Stomach smooth muscle (tissue), 2 donors: ENCODE data around the gene TNFAIP6.
"Not testable (repeated sequence)": the region's sequence is repeated elsewhere in the genome, so short reads cannot be mapped to it uniquely, and the experiment has no call there.

ENCODE experiments used
- H3K27ac ChIP-seq: one replicate; pipeline ENCODE4 v1.7.0; 2013; ENCODE audit warnings: mild to moderate bottlenecking, low read length, inconsistent platforms
- H3K27me3 ChIP-seq, 2 donors: one replicate each; pipeline ENCODE4 v1.7.0; 2013; ENCODE audit warnings: low read length in 2 of 2; ENCODE audit not compliant: insufficient read depth in 2 of 2, control insufficient read depth in 1 of 2
- H3K36me3 ChIP-seq, 2 donors: one replicate each; pipeline ENCODE4 v1.7.0; 2013; ENCODE audit warnings: low read length in 2 of 2; ENCODE audit not compliant: control insufficient read depth in 2 of 2, insufficient read depth in 2 of 2
- H3K4me1 ChIP-seq: one replicate; pipeline ENCODE4 v1.7.0; 2013; ENCODE audit warnings: low read length; ENCODE audit not compliant: control insufficient read depth, insufficient read depth
- H3K4me3 ChIP-seq, 2 donors: one replicate each; pipeline ENCODE4 v1.7.0; 2013; ENCODE audit warnings: low read length in 2 of 2
- H3K9ac ChIP-seq, 2 donors: one replicate each; pipeline ENCODE4 v1.7.0; 2013; ENCODE audit warnings: low read length in 2 of 2, mild to moderate bottlenecking in 1 of 2
- H3K9me3 ChIP-seq, 2 donors: one replicate each; pipeline ENCODE4 v1.7.0; 2013; ENCODE audit warnings: low read length in 2 of 2; ENCODE audit not compliant: control insufficient read depth in 2 of 2
- donor health status: healthy.
- donor health status: Pancreatic carcinoma.

The TNFAIP6 gene

GRCh38 chr2:151421681-151422080, 64.3 kb downstream of the TNFAIP6 start:
- H3K36me3 ChIP-seq: peaks cover 16 to 32% of the 10 kb centered on the region in 2 donors
- H3K9me3 ChIP-seq, H3K4me3 ChIP-seq, H3K27me3 ChIP-seq, H3K9ac ChIP-seq, H3K4me1 ChIP-seq, H3K27ac ChIP-seq: not testable (repeated sequence)

- H3K4me3 ChIP-seq: no peak overlapping the region
- no peak overlapping the region for H3K27ac ChIP-seq
- H3K9ac ChIP-seq: no peak overlapping the region
- H3K4me1 ChIP-seq: no peaks in the 10 kb centered on the region
- peaks cover 16 to 24% of the 10 kb centered on the region in 2 donors for H3K36me3 ChIP-seq
- no peaks in the 10 kb centered on the region for H3K27me3 ChIP-seq
- no peaks in the 10 kb centered on the region for H3K9me3 ChIP-seq
These were observed 65.6 kb downstream of the TNFAIP6 start for GRCh38 chr2:151422917-151423439.

- Histone ChIP-seq H3K9me3 (no peaks in the 10 kb centered on the region), H3K9ac (no peak overlapping the region), H3K36me3 (peaks cover 16 to 24% of the 10 kb centered on the region in 2 donors), H3K4me1 (no peaks in the 10 kb centered on the region), H3K27ac (no peak overlapping the region), H3K4me3 (no peak overlapping the region), H3K27me3 (no peaks in the 10 kb centered on the region)
These were observed 66.4 kb downstream of the TNFAIP6 start for GRCh38 chr2:151423760-151424159.
